K562 (cell line): ENCODE measurements around the gene TMEM245. TPM values are rescaled to one million over a fixed set of nuclear protein-coding genes. Genes with fewer than 3 reads are reported as not detected.

Experiments
- BCOR ChIP-seq: fragments of 450-650 bp; IDR thresholded peaks from 2 replicates; pipeline ENCODE4 v1.6.1; 2016
- BMI1 ChIP-seq: fragments of 150-350 bp; IDR thresholded peaks from 2 replicates; pipeline ENCODE4 v1.6.1; 2014; ENCODE audit warnings: low read length
- CC2D1A ChIP-seq: fragments of 450-650 bp; IDR thresholded peaks from 2 replicates; pipeline ENCODE4 v1.6.1; 2017; ENCODE audit warnings: mild to moderate bottlenecking
- CHD2 ChIP-seq: IDR thresholded peaks from 2 replicates; pipeline ENCODE4 v1.6.1; 2011; ENCODE audit warnings: low read depth, low read length
- CXXC5 ChIP-seq: fragments of 250-450 bp; sonication (Bioruptor Pico); IDR thresholded peaks from 2 replicates; pipeline ENCODE4 v1.8.0; 2022; ENCODE audit warnings: inconsistent platforms, mild to moderate bottlenecking, moderate library complexity
- E2F8 ChIP-seq: fragments of 450-650 bp; IDR thresholded peaks from 2 replicates; pipeline ENCODE4 v1.7.1; 2018; ENCODE audit warnings: mild to moderate bottlenecking, low read depth; ENCODE audit not compliant: partially characterized antibody
- HDAC6 ChIP-seq: IDR thresholded peaks from 2 replicates; pipeline ENCODE4 v1.6.1; 2012; ENCODE audit warnings: low read depth, mild to moderate bottlenecking, control low read depth, inconsistent platforms, low read length, moderate library complexity
- IFI16 ChIP-seq: fragments of 250-450 bp; sonication (Bioruptor Pico); IDR thresholded peaks from 2 replicates; pipeline ENCODE4 v2.1.2; 2022; ENCODE audit warnings: mild to moderate bottlenecking, inconsistent platforms
- LARP7 ChIP-seq: fragments of 450-650 bp; IDR thresholded peaks from 2 replicates; pipeline ENCODE4 v1.6.1; 2016
- MCM7 ChIP-seq, 2 experiments: fragments of 450-650 bp; IDR thresholded peaks; 2 replicates each; pipeline ENCODE4 v1.6.1; 2016 to 2018
- NFIX ChIP-seq: fragments of 250-450 bp; sonication (Bioruptor Pico); IDR thresholded peaks from 2 replicates; pipeline ENCODE4 v1.4.0; 2020; ENCODE audit warnings: low read depth, mild to moderate bottlenecking, moderate library complexity
- PHF8 ChIP-seq: fragments of 200-600 bp; sonication (generic); IDR thresholded peaks from 2 replicates; pipeline ENCODE4 v1.6.1; 2012; ENCODE audit warnings: mixed run types, mild to moderate bottlenecking, inconsistent platforms, low read length, moderate library complexity, borderline replicate concordance
- RBM34 ChIP-seq: fragments of 200-400 bp; formaldehyde crosslinking; IDR thresholded peaks from 2 replicates; pipeline ENCODE4 v1.6.1; 2018; ENCODE audit warnings: low read length, borderline replicate concordance; ENCODE audit not compliant: insufficient read depth
- RNF219 ChIP-seq: fragments of 250-450 bp; sonication (Bioruptor Pico); IDR thresholded peaks from 2 replicates; pipeline ENCODE4 v1.5.0; 2022; ENCODE audit warnings: mild to moderate bottlenecking
- SMAD2 ChIP-seq: fragments of 150-350 bp; IDR thresholded peaks from 2 replicates; pipeline ENCODE4 v1.6.1; 2014; ENCODE audit warnings: low read depth, mild to moderate bottlenecking, low read length
- SRSF9 ChIP-seq: fragments of 200-400 bp; formaldehyde crosslinking; IDR thresholded peaks from 2 replicates; pipeline ENCODE4 v1.6.1; 2017; ENCODE audit warnings: low read depth, low read length, borderline replicate concordance
- TCF15 ChIP-seq: fragments of 250-450 bp; sonication (Bioruptor Pico); IDR thresholded peaks from 2 replicates; pipeline ENCODE4 v1.8.0; 2022; ENCODE audit warnings: moderate library complexity, mild to moderate bottlenecking, inconsistent platforms
- ZBTB12 ChIP-seq: fragments of 250-450 bp; sonication (Bioruptor Pico); IDR thresholded peaks from 2 replicates; pipeline ENCODE4 v1.4.0; 2020
- ZBTB34 ChIP-seq: fragments of 250-450 bp; sonication (Bioruptor Pico); IDR thresholded peaks from 2 replicates; pipeline ENCODE4 v1.8.0; 2021; ENCODE audit warnings: mild to moderate bottlenecking, moderate library complexity
- ZNF121 ChIP-seq: sonication (generic); formaldehyde crosslinking; conservative IDR thresholded peaks from 2 replicates; pipeline ENCODE4 v1.8.0; 2022; ENCODE audit warnings: missing genetic modification reagents
- ZNF239 ChIP-seq: fragments of 250-450 bp; sonication (Bioruptor Pico); IDR thresholded peaks from 2 replicates; pipeline ENCODE4 v1.4.0; 2020; ENCODE audit warnings: mild to moderate bottlenecking
- ZNF57 ChIP-seq: fragments of 450-650 bp; formaldehyde crosslinking; IDR thresholded peaks from 2 replicates; pipeline ENCODE4 v1.4.0; 2020; ENCODE audit warnings: mild to moderate bottlenecking, moderate library complexity
- polyA plus RNA-seq, 8 experiments: library from polyadenylated mRNA; depleted of rRNA in 4 of 8; stranded (reverse) in 5 of 8; unstranded in 3 of 8; fragments of >200 nt; fragmentation: Nextera tagmentation in 2 of 8; fragmentation: Illumina TruSeq in 1 of 8; extraction: Ambion mirVana in 2 of 8; extraction: Trizol in 1 of 8; gene quantifications; 2 replicates each; pipeline versions ENCODE4 v1.2.1 to v1.2.3, GENCODE V29; 2011 to 2014; ENCODE audit warnings: inconsistent platforms in 1 of 8, missing spikeins in 1 of 8
- total RNA-seq, 7 experiments: library from RNA; depleted of rRNA in 6 of 7; stranded (reverse); fragments of >200 nt in 6 of 7; fragmentation: Illumina TruSeq in 2 of 7; extraction: Trizol in 2 of 7; gene quantifications; 2 replicates each; pipeline versions ENCODE4 v1.2.1 to v1.2.3, GENCODE V29; 2011 to 2021; ENCODE audit warnings: low replicate concordance in 1 of 7

Gene TMEM245
- total and polyA plus RNA-seq, 9 of the 15 experiments (the other 6 are each of a cell fraction or from before 2014, with no cell fraction given) = 8.5 to 43.2 (median 24.3) TPM

GRCh38 chr9:109012009-109012875, 107.5 kb downstream of the TMEM245 start (continued):
- TF ChIP-seq RNF219 (CRISPR knock-in tag) (no peak), CXXC5 (CRISPR knock-in tag) (no peak), RBM34 (no peak), SRSF9 (no peak), TCF15 (CRISPR knock-in tag) (no peak), LARP7 (no peak), HDAC6 (no peak), E2F8 (no peak), BCOR (no peak), CHD2 (no peak), BMI1 (no peak), SMAD2 (no peak), IFI16 (no peak), ZNF239 (no peak), NFIX (CRISPR knock-in tag) (no peak), CC2D1A (no peak), ZBTB34 (CRISPR knock-in tag) (no peak), MCM7 (IDR thresholded peaks at IDR 0.05) (no peak), PHF8 (no peak), ZBTB12 (CRISPR knock-in tag) (no peak), ZNF57 (CRISPR knock-in tag) (no peak), ZNF121 (CRISPR knock-in tag) (no peak)
